PFSK-1 (cell line): ENCODE measurements around the gene ADAMTSL1.

Experiments used
- FOXP2 ChIP-seq: optimal IDR thresholded peaks from 2 replicates; pipeline ENCODE3; 2011; ENCODE audit warnings: borderline replicate concordance, control low read depth, inconsistent platforms; ENCODE audit not compliant: insufficient read depth; ENCODE audit errors: extremely low read length, extremely low read depth
- POLR2AphosphoS5 ChIP-seq: IDR thresholded peaks from 2 replicates; pipeline ENCODE4 v1.6.1; 2012; ENCODE audit warnings: low read depth, mild to moderate bottlenecking, control low read depth, low read length, moderate library complexity
- REST ChIP-seq, 2 experiments: IDR thresholded peaks; 2 replicates each; pipeline versions ENCODE4 v1.6.1 to v1.8.0; 2011 to 2012; ENCODE audit warnings: low read depth in 2 of 2, low read length in 2 of 2, control low read depth in 1 of 2, inconsistent platforms in 1 of 2, mild to moderate bottlenecking in 1 of 2, moderate library complexity in 1 of 2; ENCODE audit not compliant: insufficient read depth in 1 of 2
- SIN3A ChIP-seq: IDR thresholded peaks from 2 replicates; pipeline ENCODE4 v1.6.1; 2012; ENCODE audit warnings: mild to moderate bottlenecking, low read length, moderate library complexity, borderline replicate concordance; ENCODE audit not compliant: insufficient read depth
- TAF1 ChIP-seq: IDR thresholded peaks from 2 replicates; pipeline ENCODE4 v1.6.1; 2012; ENCODE audit warnings: low read length, control low read depth, borderline replicate concordance; ENCODE audit not compliant: insufficient read depth

ADAMTSL1 gene

GRCh38 chr9:18566121-18566520, 92.2 kb downstream of the ADAMTSL1 start:
- TF ChIP-seq SIN3A (no peak), TAF1 (no peak), FOXP2 (no peak), REST (IDR thresholded peaks at IDR 0.05; ENCODE audit: insufficient read depth in 1 of 2, low read depth in 2 of 2, low read length in 2 of 2) (no peak), POLR2AphosphoS5 (no peak)

GRCh38 chr9:18568973-18569372, 95.0 kb downstream of the ADAMTSL1 start:
- TF ChIP-seq POLR2AphosphoS5, result no peak
- TF ChIP-seq TAF1, result no peak
- no peak for TF ChIP-seq FOXP2
- no peak for TF ChIP-seq SIN3A
- TF ChIP-seq REST (IDR thresholded peaks at IDR 0.05; ENCODE audit: insufficient read depth in 1 of 2, low read depth in 2 of 2, low read length in 2 of 2), result no peak

- TF ChIP-seq REST (IDR thresholded peaks at IDR 0.05; ENCODE audit: insufficient read depth in 1 of 2, low read depth in 2 of 2, low read length in 2 of 2) (no peak), FOXP2 (no peak)
Observed at GRCh38 chr9:18569941-18570630, 96.1 kb downstream of the ADAMTSL1 start.

- TF ChIP-seq POLR2AphosphoS5, result no peak
- TF ChIP-seq TAF1, result no peak
- no peak for TF ChIP-seq FOXP2
- no peak for TF ChIP-seq SIN3A
- TF ChIP-seq REST (IDR thresholded peaks at IDR 0.05; ENCODE audit: insufficient read depth in 1 of 2, low read depth in 2 of 2, low read length in 2 of 2), result no peak
Observed at GRCh38 chr9:18573021-18573556, 99.1 kb downstream of the ADAMTSL1 start.
